Large intestine (tissue), 3 donors: ENCODE data around the gene TRMT61B. TPM values are rescaled to one million over a fixed set of nuclear protein-coding genes. Genes with fewer than 3 reads are reported as not detected.

Experiments
- DNase-seq, 2 donors: peaks; one replicate each; pipeline versions ENCODE4 v3.0.0 to v3.0.0-alpha.2; 2013
- H3K27ac ChIP-seq: one replicate; pipeline ENCODE4 v1.5.1; 2013; ENCODE audit warnings: low read length
- H3K27me3 ChIP-seq: 2 replicates; pipeline ENCODE4 v1.6.1; 2013; ENCODE audit warnings: low read length; ENCODE audit not compliant: control insufficient read depth, insufficient read depth
- H3K36me3 ChIP-seq: 2 replicates; pipeline ENCODE4 v1.6.1; 2013; ENCODE audit warnings: low read length; ENCODE audit not compliant: control insufficient read depth, insufficient read depth
- H3K4me1 ChIP-seq: one replicate; pipeline ENCODE4 v1.6.1; 2013; ENCODE audit warnings: low read length; ENCODE audit not compliant: control insufficient read depth, insufficient read depth
- H3K4me3 ChIP-seq: one replicate; pipeline ENCODE4 v1.5.1; 2013; ENCODE audit warnings: low read length
- H3K9me3 ChIP-seq: one replicate; pipeline ENCODE4 v1.6.1; 2013; ENCODE audit warnings: mild to moderate bottlenecking, low read depth, low read length, moderate library complexity; ENCODE audit not compliant: control insufficient read depth
- WGBS: methylation state at CpG from one replicate; pipeline ENCODE4 v1.1.5; 2013; ENCODE audit warnings: low lambda C conversion rate; ENCODE audit not compliant: insufficient coverage; 5-methylcytosine and 5-hydroxymethylcytosine counted together
- polyA plus RNA-seq: library from polyadenylated mRNA; unstranded; fragments of 120-200 nt; gene quantifications from one replicate; pipeline ENCODE4 v1.2.1, GENCODE V29; 2013

The TRMT61B gene
- polyA plus RNA-seq, 1 donor, result 15.8 TPM

DNA sequence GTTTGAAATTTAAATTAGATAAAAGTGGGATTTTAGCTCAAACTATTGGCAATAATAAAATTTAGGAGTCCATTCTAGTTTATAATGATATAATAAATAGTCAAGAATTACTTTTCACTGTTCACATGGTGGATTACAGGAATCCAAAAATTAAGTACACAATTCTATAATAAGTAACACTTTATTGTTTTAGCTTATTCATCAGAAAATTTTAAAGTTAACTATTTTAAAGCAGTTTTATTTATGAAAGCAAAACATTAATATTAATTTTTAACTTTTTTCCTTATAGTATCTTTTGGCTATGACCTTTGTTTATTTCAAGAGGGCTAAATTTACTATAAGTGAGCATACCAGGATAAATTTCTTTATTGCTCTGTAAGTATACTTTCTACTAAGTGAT lies 48.1 kb downstream of the TRMT61B start:
- Histone ChIP-seq H3K4me3 (no peak overlapping the region), H3K9me3 (no peaks in the 10 kb centered on the region), H3K4me1 (no peaks in the 10 kb centered on the region), H3K27me3 (no peaks in the 10 kb centered on the region), H3K36me3 (no peaks in the 10 kb centered on the region), H3K27ac (no peak overlapping the region)
- DNase-seq, result no peak

DNA sequence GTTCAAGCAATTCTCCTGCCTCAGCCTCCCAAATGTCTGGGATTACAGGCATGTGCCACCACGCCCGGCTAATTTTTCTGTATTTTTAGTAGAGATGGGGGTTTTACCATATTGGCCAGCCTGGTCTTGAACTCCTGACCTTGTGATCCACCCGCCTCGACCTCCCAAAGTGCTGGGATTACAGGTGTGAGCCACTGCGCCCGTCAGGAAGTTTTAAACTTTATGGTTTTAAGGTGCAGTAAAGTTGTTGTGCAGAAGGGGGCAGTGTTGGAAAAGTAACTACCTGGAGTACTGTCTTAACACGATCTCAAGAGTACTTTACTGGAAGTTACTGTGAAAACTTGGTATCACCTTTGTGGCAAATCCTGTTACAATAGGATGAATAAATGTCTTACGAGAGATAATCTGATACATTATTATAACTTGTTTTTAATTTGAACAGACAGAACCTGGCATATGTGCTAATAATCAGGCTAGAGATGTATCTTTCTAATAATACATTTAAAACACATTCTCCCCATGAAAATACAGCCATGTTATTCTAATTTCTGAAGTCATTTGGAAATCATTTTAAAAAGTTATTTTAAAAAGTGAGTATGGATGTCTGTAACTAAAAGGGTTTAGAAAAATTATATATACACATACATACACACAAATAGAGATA lies 48.7 kb downstream of the TRMT61B start:
- WGBS, result no CpG with 5 or more reads among the region's 8 CpGs
- peak; percentile 14 to 51 for DNase-seq
- H3K9me3 ChIP-seq, result no peaks in the 10 kb centered on the region
- H3K36me3 ChIP-seq, result no peaks in the 10 kb centered on the region
- no peak overlapping the region for H3K27ac ChIP-seq
- no peak overlapping the region for H3K4me3 ChIP-seq
- no peaks in the 10 kb centered on the region for H3K27me3 ChIP-seq
- no peaks in the 10 kb centered on the region for H3K4me1 ChIP-seq

DNA sequence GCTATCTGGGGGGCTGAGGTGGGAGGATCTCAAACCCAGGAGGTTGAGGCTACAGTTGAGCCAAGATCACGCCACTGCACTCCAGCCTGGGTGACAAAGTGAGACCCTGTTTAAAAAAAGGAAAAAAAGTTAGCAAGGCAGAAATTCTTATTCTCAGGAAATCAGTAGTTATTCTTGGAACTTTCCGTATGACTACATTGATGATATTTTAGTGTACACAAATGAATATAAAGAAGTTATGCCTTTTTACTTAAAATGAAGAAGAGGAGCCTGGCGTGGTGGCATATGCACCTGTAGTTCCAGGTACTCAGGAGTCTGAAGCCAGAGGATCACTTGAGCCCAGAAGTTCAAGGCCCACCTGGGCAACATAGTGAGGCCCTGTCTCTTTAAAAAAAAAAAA lies 52.1 kb downstream of the TRMT61B start:
- no peak overlapping the region for H3K4me3 ChIP-seq
- H3K4me1 ChIP-seq, result no peaks in the 10 kb centered on the region
- no peaks in the 10 kb centered on the region for H3K27me3 ChIP-seq
- H3K36me3 ChIP-seq, result no peaks in the 10 kb centered on the region
- WGBS, result 94% methylated on average over 2 of the region's 3 CpGs
- DNase-seq, result no peak
- H3K9me3 ChIP-seq, result no peaks in the 10 kb centered on the region
- no peak overlapping the region for H3K27ac ChIP-seq

DNA sequence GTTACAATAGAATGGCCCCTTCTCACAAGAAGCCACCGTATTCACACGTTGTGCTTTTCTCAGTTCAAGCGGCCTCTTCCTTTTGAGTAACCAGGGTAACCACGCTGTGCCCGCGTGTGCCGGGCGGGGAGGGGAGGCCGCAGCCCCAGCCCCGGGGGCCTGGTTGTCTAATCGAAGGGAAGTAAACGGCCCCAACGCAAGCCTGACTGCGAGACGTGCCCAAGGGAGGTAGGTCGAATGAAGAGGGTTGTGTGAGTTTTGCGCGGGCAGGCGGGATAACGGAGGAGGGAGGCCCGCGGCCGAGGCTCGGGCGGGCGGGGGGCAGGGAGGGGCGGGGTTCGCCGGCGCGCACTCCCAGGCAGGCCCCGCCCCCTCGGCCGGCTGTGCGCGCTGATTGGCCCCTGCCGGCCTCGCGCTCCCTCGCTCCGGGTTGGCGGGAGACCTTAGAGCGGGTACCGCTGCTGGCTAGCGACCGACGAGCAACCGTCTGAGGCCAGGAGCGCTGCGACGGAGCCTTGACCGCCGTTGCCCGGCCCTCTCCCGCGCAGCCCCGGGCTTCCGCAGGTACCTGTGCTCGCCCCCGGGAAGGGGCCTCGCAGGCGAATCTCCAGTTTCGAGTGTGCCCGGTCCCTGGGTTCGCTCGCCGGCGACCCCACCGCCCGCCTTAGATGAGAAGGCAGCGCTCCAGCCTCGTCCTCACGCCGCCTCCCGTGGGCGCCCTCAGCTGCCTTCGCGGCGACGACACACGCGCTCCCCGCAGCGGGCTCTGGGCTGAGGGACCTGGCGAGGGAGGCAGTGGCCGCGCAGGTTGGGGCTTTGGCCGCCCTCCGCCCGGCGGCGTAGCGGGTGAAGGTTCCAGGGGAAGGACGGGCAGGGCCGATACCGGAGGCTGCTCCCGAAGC lies 59.5 kb downstream of the TRMT61B start, which contains the start of gene SPDYA:
Gene SPDYA (plus strand): TSS at position 451 of the 902 bp plus-strand sequence. CDS start 5,181 bp downstream, outside the sequence.
- WGBS, result no CpG with 5 or more reads among the region's 97 CpGs
- Histone ChIP-seq H3K27me3 (peaks cover 8% of the 10 kb centered on the region), H3K9me3 (peaks cover 5% of the 10 kb centered on the region), H3K4me1 (peaks cover 11% of the 10 kb centered on the region), H3K27ac (no peak within 1 kb of the TSS), H3K4me3 (peak within 1 kb of the TSS; percentile 50), H3K36me3 (peaks cover 4% of the 10 kb centered on the region)
- peak; percentile 42 to 61 for DNase-seq

DNA sequence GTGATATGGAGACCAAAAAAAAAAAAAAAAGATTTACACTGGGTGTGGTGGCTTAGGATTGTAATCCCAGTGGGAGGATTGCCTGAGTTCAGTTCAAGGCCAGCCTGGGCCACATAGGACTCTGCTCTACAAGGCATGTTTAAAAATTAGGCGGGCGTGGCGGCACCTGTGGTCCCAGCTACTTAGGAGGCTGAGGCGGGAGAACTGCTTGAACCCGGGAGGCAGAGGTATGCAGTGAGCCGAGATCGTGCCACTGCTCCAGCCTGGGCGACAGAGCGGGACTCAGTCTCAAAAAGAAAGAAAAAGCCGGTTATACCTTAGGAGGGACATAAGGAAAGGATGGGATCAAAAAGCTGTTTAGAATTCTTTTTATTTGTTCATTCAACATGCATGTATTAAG lies 60.2 kb downstream of the TRMT61B start:
- Histone ChIP-seq H3K36me3 (peaks cover 9% of the 10 kb centered on the region), H3K27ac (no peak overlapping the region), H3K4me3 (no peak overlapping the region), H3K9me3 (peaks cover 5% of the 10 kb centered on the region), H3K27me3 (peaks cover 8% of the 10 kb centered on the region), H3K4me1 (peaks cover 11% of the 10 kb centered on the region)
- no CpG with 5 or more reads among the region's 10 CpGs for WGBS
- DNase-seq, result peak in 1 of 2 donors; percentile 4

DNA sequence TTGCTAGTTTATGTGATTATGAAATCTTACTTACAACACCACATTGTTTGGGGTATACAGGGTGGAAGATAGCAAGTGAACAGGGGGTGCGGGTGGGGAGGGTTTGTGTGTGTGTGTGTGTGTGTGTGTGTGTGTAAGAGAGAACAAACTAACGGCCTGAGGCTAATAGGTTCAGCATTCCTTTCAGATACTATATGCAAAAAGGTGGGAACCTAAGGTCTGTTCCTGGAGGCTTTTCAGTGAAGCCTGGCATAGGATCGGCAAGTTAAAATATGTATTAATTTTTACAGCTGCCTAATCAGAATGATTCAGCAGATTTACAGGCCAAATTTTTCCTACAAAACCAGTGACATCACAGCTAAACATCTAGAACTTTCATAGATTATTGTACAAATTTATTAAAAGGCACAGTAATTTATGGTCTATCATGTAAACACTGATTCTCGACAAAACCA lies 67.1 kb downstream of the TRMT61B start:
- no peak overlapping the region for H3K4me3 ChIP-seq
- no CpG with 5 or more reads among the region's 4 CpGs for WGBS
- no peak for DNase-seq
- H3K27ac ChIP-seq, result no peak overlapping the region
- H3K27me3 ChIP-seq, result no peaks in the 10 kb centered on the region
- H3K4me1 ChIP-seq, result no peaks in the 10 kb centered on the region
- no peaks in the 10 kb centered on the region for H3K9me3 ChIP-seq
- peaks cover 31% of the 10 kb centered on the region for H3K36me3 ChIP-seq

DNA sequence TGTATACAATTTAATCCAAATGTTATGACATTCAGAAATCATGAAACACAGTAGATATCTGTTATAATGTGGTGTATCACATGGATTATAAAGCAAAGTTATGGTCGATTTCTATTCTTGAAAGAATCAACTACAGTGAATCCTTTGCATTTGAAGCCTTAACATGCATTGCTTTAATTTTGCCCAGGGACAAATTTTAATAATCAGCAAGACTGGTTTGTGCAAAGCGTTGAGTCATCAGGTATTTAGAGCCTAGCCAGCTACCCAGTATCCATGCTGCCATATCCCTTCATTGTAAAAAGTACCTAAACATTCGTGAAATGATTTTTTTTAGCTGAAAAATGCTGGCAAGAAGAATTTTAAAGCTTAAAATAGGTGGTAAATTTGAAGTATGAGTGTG lies 68.4 kb downstream of the TRMT61B start:
- 100% methylated on average over 1 of the region's 3 CpGs for WGBS
- H3K4me3 ChIP-seq, result no peak overlapping the region
- no peaks in the 10 kb centered on the region for H3K27me3 ChIP-seq
- DNase-seq, result no peak
- H3K36me3 ChIP-seq, result peaks cover 35% of the 10 kb centered on the region
- H3K9me3 ChIP-seq, result no peaks in the 10 kb centered on the region
- H3K4me1 ChIP-seq, result no peaks in the 10 kb centered on the region
- H3K27ac ChIP-seq, result no peak overlapping the region

Other genes starting within 250 kb of the TRMT61B start
- 178 TPM for gene PPP1CB, start 118.5 kb downstream of the TRMT61B start, polyA plus RNA-seq
- gene SPDYA, start 59.5 kb downstream of the TRMT61B start, polyA plus RNA-seq, result 3.1 TPM
- gene WDR43, start 24.4 kb upstream of the TRMT61B start, polyA plus RNA-seq, result 34.7 TPM
- gene TOGARAM2, start 111.0 kb upstream of the TRMT61B start, polyA plus RNA-seq, result 2.1 TPM
- gene PCARE, start 204.2 kb upstream of the TRMT61B start, polyA plus RNA-seq, result 0.01 TPM
- gene CLIP4, start 245.1 kb upstream of the TRMT61B start, polyA plus RNA-seq, result 4.3 TPM